RWPE2 (cell line): Measurements from ENCODE around the gene COL16A1.

Experiments used
- ATAC-seq: fragments of 200-7000 bp; cut with Tn5 transposase; 3 replicates; pipeline ENCODE4 v1.9.1; 2021; ENCODE audit warnings: low read depth
- DNase-seq: peaks from one replicate; pipeline ENCODE4 v3.0.0-alpha.2; 2020; ENCODE audit warnings: low spot score
- H3K27ac ChIP-seq: fragments of 450-650 bp; 2 replicates; pipeline ENCODE4 v1.5.1; 2017; ENCODE audit warnings: mild to moderate bottlenecking; ENCODE audit not compliant: poor library complexity, severe bottlenecking
- H3K27me3 ChIP-seq: fragments of 250-450 bp; sonication (Bioruptor Pico); 2 replicates; pipeline ENCODE4 v1.5.1; 2021; ENCODE audit warnings: mild to moderate bottlenecking, moderate library complexity; ENCODE audit not compliant: insufficient read depth, poor library complexity, severe bottlenecking
- H3K36me3 ChIP-seq: fragments of 250-450 bp; sonication (Bioruptor Pico); 2 replicates; pipeline ENCODE4 v1.5.1; 2020; ENCODE audit warnings: low read depth, mild to moderate bottlenecking, moderate library complexity
- H3K4me1 ChIP-seq: fragments of 250-450 bp; sonication (Bioruptor Pico); 2 replicates; pipeline ENCODE4 v1.5.1; 2021; ENCODE audit warnings: mild to moderate bottlenecking, moderate library complexity; ENCODE audit not compliant: insufficient read depth, poor library complexity, severe bottlenecking
- H3K4me3 ChIP-seq: fragments of 250-450 bp; sonication (Bioruptor Pico); 2 replicates; pipeline ENCODE4 v1.5.1; 2021; ENCODE audit warnings: mild to moderate bottlenecking, moderate library complexity; ENCODE audit not compliant: severe bottlenecking
- H3K9me3 ChIP-seq: fragments of 250-450 bp; sonication (Bioruptor Pico); 2 replicates; pipeline ENCODE4 v1.5.1; 2021; ENCODE audit warnings: mild to moderate bottlenecking, moderate library complexity; ENCODE audit not compliant: severe bottlenecking
- CTCF ChIP-seq: fragments of 450-650 bp; IDR thresholded peaks from one replicate; pipeline ENCODE4 v1.5.1; 2017; ENCODE audit warnings: mild to moderate bottlenecking, moderate library complexity; ENCODE audit not compliant: poor library complexity, severe bottlenecking

Gene COL16A1

GRCh38 chr1:31681415-31681814 is 22.4 kb downstream of the COL16A1 start:
- H3K27me3 ChIP-seq, result no peaks in the 10 kb centered on the region
- no peak overlapping the region for H3K4me3 ChIP-seq
- H3K9me3 ChIP-seq, result no peaks in the 10 kb centered on the region
- no peak for ATAC-seq
- no peak for DNase-seq
- TF ChIP-seq CTCF, result no peak
- H3K36me3 ChIP-seq, result peaks cover 94% of the 10 kb centered on the region
- no peak overlapping the region for H3K27ac ChIP-seq
- H3K4me1 ChIP-seq, result no peaks in the 10 kb centered on the region

GRCh38 chr1:31679676-31680230 is 24.1 kb downstream of the COL16A1 start:
- H3K27ac ChIP-seq, result no peak overlapping the region
- H3K36me3 ChIP-seq, result peaks cover 82% of the 10 kb centered on the region
- H3K4me1 ChIP-seq, result no peaks in the 10 kb centered on the region
- no peaks in the 10 kb centered on the region for H3K9me3 ChIP-seq
- ATAC-seq (no peak), DNase-seq (no peak)
- H3K4me3 ChIP-seq, result no peak overlapping the region
- no peaks in the 10 kb centered on the region for H3K27me3 ChIP-seq
- TF ChIP-seq CTCF, result no peak

- TF ChIP-seq CTCF, result no peak
- no peak overlapping the region for H3K4me3 ChIP-seq
- H3K4me1 ChIP-seq, result no peaks in the 10 kb centered on the region
- no peaks in the 10 kb centered on the region for H3K27me3 ChIP-seq
- no peak overlapping the region for H3K27ac ChIP-seq
- no peak for DNase-seq
- no peak for ATAC-seq
- peaks cover 75% of the 10 kb centered on the region for H3K36me3 ChIP-seq
- H3K9me3 ChIP-seq, result no peaks in the 10 kb centered on the region
Observed at GRCh38 chr1:31679091-31679490, 24.7 kb downstream of the COL16A1 start.

- no peaks in the 10 kb centered on the region for H3K4me1 ChIP-seq
- ATAC-seq (no peak), DNase-seq (no peak)
- peaks cover 71% of the 10 kb centered on the region for H3K36me3 ChIP-seq
- H3K9me3 ChIP-seq, result no peaks in the 10 kb centered on the region
- H3K4me3 ChIP-seq, result no peak overlapping the region
- H3K27me3 ChIP-seq, result no peaks in the 10 kb centered on the region
- TF ChIP-seq CTCF, result no peak
- H3K27ac ChIP-seq, result no peak overlapping the region
Observed at GRCh38 chr1:31678681-31679080, 25.1 kb downstream of the COL16A1 start.

- no peak overlapping the region for H3K4me3 ChIP-seq
- no peaks in the 10 kb centered on the region for H3K4me1 ChIP-seq
- TF ChIP-seq CTCF, result no peak
- no peak for DNase-seq
- H3K27ac ChIP-seq, result no peak overlapping the region
- no peak for ATAC-seq
- H3K27me3 ChIP-seq, result no peaks in the 10 kb centered on the region
- peaks cover 68% of the 10 kb centered on the region for H3K36me3 ChIP-seq
- no peaks in the 10 kb centered on the region for H3K9me3 ChIP-seq
Observed at GRCh38 chr1:31677949-31678348, 25.9 kb downstream of the COL16A1 start.
